Fibroblast of skin of right quadriceps (primary cell): ENCODE results near the gene UMODL1.

Experiments used
- DNase-seq: peaks from one replicate; pipeline ENCODE4 v3.0.0-alpha.2; 2013

The UMODL1 gene

DNA sequence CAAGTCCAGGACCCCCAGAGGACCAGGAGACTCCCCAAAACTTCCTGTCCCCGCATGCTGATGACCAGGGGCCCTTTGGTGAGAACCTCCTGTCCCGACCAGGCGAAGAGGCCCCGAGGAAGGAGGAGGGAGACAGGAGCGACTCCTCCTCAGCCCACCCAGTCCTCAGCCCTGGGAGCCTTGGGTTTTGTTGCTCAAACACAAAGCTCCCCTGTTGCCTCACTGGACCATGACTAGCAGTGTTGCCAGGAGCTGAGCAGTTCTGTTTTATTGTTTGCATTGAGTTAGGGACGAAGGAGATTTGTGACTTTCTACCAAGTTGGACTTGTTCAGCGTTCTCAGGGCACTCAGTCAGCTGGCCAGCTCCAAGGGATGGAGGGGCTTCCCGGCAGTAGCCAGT lies 10.0 kb downstream of the UMODL1 start:
- no peak for DNase-seq

GRCh38 chr21:42081931-42082381 lies 10.8 kb downstream of the UMODL1 start:
- no peak for DNase-seq

DNA sequence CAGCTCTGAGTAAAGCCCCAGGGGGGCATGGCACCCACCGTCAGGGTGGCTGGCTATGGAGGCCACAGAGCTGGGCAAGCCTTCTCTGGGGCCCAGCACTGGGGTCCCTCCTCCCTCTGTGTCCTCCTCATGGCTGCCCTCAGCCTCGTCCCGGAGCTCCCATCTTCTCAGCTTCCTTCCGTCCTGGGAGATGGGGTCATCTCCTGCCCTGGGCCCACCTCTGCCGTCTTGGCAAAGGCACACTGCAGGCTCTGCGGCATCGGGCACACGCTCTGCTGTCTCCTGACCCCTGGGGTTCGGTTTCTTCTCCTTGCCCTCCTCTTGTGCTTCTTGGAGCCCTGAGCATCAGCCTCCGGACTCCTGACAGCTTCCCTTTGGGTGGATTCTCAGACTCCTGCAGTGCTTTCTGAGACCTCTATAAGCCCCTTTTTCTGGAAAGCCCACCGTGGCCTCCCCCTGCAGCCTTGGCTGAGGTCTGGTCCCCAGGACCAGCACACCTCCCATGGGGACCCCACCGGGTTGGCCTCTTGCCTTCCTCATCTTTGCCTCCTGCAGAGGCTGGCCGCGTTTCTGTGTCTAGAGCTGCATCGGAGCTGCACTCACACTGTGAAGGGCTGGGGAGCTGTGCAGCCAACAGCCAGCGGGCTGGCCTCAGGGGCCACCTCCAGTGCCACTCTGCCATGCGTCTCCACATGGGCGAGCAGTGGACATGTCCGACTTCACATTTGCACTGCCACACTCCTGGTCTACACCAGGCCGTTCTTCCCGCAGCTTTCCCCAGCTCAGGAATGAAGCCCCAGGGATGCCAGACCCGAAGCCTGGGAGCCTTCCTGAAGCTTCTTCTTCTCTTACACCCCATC lies 11.6 kb downstream of the UMODL1 start:
- DNase-seq: no peak

DNA sequence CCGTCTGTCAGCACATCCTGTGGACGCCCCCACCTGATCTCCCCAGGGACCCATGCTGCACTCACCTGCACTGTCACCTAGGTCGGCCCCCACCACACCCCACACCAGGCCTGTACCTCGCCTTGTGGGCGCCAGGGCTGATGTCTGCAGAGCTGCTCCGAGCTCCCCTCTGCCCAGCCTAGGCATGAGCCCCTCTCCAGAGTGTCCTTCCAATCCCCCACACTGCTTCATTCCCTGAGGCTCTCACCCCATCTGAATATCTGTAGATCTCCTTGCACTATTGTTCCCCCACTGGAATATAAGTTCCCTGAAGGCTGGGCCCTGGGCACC lies 12.2 kb downstream of the UMODL1 start:
- DNase-seq: no peak

GRCh38 chr21:42084079-42084478 lies 13.0 kb downstream of the UMODL1 start:
- DNase-seq: no peak

DNA sequence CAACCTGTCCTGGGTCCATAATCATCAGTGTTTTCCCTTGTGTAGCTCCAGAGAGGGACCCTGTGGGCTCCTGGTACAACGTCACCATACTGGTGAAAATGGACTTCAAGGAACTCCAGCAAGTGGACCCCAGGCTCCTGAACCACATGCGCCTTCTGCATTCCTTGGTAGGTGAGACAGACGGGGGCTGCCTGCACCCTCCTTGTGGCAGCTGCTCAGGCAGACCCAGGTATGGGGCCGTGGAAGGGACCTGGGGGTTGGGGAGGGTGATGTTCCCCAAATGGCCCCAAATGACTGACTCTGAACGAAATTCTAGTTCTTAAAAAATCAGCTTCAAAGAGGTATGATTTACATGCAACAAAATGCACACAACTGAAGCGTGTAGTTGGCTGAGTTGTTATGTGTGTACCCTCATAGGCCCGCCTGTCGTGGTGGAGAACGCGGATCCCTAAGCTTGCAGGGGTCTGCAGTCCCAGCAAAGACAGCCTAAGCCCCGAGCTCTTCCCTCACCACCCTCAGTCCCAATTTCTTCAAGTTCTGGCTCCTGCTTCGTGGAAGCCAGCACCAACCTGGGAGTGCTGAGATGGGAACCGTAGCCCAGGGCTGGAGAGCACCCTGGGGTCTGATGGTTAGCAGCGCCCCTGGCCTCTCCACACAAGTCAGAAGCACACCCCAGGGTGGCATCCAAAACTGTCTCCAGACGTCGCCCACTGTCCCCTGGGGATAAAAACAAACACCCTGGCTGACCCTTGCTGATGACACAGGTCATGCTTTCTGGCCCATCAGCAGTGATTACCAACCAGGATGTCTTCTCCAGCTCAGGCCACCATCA lies 14.3 kb downstream of the UMODL1 start:
- no peak for DNase-seq

DNA sequence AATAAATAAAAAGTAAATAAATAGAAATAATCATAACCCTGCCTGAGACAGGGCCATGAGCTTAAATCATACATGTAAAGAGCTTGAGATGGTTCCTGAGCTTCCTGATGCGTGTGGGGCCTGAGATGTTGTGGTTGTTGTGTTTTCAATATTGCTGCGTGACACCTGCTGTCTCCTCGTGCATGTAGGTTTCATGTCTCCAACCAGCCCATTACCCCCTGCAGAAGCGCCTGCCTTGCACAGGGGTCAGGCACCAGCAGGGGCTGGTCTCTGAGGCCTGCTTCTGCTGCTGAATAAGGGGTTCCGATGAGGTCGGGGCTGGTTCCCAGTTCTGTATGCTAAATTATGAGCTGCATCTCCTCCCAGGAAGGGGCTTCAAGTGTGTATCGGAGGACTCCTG lies 15.9 kb downstream of the UMODL1 start:
- no peak for DNase-seq

- no peak for DNase-seq
Measured at GRCh38 chr21:42088148-42088547, 17.0 kb downstream of the UMODL1 start.

DNA sequence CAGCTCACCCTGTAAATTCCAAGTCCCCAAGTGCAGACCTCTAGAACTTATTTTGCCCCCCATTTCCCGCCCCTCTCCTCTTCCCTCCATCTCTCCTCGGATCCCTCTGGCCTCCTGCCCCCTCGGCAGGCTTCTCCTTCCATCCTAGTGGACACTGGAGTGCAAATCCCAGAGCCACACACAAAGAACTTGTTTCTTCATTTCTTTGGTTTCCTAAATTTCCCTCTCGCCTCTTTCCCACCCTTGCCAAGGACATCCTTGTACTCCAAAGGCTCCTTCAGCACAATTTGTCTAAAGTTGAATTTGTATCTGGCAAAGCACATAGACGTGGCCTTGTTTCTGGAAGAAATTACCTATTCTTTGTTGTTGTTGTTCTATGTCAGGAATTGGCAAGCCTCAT lies 17.5 kb downstream of the UMODL1 start:
- DNase-seq: no peak

DNA sequence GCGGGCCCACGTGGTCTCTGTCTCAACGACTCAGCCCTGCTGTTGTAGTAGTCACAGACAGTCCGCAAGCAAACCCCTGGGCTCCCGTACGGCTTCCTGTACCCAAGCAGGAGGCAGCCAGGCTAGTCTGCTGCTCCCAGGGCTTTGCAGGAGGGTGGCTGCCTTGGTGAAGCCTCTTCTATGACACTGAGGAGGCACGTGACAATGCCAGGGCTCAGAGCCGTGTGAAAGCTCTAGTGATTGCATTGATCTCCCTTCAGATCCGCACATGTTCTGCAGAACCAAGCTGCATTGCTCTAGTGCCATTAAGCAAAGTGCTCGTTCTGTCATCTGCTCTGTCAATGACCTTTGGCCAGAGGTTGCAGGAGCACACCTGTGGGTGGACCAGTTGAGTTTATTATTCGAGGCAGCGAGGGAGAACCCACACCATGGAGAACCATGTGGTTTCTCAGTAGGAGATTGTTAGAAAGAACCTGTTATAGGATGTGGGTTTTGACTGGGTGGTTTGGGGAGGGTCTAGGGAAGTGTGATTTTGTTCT lies 18.0 kb downstream of the UMODL1 start:
- peak; percentile 14 for DNase-seq

- DNase-seq: no peak
Measured at GRCh38 chr21:42089665-42090310, 18.7 kb downstream of the UMODL1 start.

- no peak for DNase-seq
Measured at GRCh38 chr21:42091899-42092508, 20.9 kb downstream of the UMODL1 start.

DNA sequence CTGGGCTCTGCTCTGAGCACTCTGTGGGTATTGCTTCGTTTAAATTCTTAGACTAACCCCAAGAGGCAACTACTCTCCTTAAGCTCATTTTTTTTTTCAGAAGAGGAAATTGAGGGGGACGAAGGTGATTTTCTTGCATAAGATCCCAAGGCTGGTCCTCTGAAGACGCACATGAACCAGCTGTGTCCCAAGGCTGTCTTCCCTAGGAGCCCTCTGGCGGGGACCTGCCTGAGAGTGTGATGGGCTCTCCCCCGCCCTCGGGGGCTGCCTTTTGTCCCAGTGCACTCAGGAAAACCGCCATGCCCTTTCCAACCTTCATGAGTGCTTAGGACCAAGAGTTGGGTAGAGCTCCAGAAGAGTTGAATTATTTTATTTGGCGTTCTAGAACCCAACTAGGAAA lies 21.7 kb downstream of the UMODL1 start:
- no peak for DNase-seq

DNA sequence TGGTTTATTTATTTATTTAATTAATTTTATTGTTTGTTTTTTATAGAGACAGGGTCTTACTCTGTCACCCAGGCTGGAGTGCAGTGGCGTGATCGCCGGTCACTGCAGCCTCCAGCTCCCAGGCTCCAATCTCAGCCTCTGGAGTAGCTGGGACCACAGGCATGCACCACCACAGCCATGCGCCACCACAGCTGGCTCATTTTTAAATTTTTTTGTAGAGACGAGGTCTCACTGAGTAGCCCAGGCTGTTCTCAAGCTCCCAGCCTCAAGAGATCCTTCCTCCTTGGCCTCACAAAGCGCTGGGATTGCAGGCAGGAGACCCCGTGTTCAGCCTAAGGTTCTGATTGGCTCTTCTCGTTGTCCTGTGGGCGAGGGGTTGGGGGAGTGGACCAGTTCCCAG lies 22.1 kb downstream of the UMODL1 start:
- no peak for DNase-seq

GRCh38 chr21:42093991-42094421 lies 22.9 kb downstream of the UMODL1 start:
- DNase-seq: peak; percentile 89

DNA sequence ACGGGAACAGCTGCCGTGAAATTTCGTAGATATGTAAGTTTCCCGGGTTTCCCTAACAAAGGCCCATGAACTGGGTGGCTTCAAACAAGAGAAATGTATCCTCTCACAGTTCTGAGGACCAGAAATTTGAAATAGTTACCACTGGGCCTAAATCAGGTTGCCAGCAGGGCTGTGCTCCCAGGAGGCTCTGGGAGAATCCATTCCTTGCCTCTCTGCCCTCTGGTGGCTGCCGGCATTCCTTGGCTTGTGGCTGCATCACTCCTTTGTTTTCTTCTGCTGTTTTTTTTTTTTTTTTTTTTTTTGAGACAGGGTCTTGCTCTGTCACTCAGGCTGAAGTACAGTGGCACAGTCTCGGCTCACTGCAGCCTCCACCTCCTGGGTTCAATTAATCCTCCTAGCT lies 23.7 kb downstream of the UMODL1 start:
- no peak for DNase-seq

DNA sequence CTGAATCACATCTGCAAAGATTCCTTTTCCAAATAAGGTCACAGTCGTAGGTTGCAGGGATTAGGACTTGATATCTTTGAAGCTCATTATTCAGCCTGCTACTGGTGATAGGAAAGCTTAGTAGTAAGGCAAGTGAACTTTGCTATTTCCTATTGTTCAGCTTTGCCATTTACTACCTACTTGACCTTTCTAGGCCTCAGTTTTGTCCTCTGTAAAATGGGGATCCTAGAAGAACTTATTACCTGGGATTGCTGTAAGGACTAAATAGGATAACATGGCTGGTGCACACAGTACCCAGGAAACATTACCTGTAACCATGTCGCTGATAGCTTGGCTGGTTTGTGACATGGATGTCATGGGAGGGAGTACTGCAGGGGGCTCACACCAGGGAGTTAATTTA lies 24.5 kb downstream of the UMODL1 start:
- no peak for DNase-seq

DNA sequence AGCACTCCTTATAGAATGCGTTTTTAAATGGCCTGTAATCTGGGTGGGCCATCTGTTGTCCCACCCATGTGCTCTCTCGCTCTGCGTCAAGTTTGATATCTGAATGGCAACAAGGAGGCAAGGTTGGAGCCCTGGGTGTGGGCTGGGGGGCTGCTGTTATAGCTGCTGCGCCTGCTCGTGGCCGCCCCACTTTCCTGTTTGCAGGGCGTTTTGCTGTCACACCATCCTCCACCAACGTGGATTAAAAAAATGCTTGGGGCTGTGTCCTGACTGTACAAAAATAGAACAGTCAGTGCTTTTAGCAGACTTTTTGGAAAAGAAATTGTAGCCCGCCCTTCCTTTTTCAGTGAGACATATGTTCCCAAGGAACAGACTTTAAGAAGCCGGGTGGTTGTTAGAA lies 25.4 kb downstream of the UMODL1 start:
- DNase-seq: no peak

DNA sequence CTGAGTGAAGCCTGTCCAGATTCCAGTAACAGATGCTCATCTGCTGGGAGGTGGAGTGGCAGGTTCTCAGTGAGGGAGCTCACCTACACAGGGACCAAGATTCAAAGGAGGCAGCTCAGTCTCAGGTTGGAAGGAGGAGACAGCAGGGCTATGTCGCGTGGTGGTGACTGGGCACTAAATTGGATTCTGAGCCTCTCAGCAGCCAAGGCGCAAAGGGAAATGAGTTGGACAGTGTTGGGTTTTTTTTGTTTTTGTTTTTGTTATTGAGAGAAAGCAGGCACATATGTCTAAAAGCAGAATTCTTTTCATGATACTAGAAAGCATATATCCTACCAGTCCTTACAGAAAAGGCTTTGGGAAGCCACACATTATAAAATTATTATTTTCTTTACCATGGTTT lies 26.2 kb downstream of the UMODL1 start:
- no peak for DNase-seq

DNA sequence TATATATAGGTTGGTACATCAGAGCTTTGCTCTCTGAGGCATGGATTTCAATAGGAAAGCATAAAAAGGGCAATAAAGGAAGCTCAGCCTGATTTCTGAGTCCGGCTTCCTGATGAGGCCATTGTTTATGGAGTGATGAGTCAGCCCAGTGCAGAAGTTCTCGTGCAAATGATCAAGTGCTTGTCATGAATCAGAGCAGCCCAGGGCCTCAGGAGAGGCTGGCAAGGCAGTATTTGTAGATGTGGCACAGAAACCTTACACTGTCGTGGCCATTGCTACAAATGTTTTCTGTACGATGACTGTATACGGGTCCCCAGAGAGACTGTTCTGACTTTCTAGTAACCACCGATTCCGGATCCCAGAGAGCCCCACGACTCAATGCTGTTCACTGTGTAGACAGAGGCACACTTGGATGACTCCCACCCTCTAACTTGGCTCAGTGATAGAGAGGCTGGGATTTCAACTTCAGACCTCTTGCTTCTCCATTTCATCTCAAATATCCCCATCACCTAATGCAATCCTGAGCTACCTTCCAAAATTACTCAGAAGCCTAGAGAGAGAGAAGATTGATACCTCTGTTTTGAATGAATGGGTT lies 26.8 kb downstream of the UMODL1 start:
- peak; percentile 97 for DNase-seq

- DNase-seq: no peak
Measured at GRCh38 chr21:42098957-42099505, 27.9 kb downstream of the UMODL1 start.

DNA sequence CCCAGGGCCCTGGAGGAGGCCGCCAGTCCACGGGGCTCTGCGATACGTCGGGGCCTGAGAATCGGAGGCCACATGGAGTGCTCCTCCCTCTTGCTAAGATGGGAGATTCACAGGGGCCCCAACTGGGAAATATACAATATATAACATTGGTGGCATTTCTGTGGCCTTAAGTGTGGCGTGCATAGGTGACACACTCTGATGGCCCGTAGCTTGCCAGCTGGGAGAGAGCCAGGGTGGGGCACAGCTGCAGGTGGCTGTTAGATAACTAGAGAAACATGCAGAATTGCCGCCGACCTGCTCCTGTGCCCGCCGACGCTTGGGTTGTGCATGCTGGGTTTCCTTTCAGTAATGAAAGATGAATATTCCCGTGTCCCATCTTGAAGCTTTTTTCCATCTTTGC lies 30.1 kb downstream of the UMODL1 start:
- DNase-seq: no peak
